Measurements from ENCODE around the gene KCNS1. TPM values are rescaled to one million over a fixed set of nuclear protein-coding genes. Genes with fewer than 3 reads are reported as not detected.

KCNS1 gene
- polyA plus RNA-seq, 2 of the 4 experiments (the other 2 are of a cell fraction): not detected

GRCh38 chr20:45042978-45043377, 57.9 kb downstream of the KCNS1 start:
- TF ChIP-seq CEBPB (IDR thresholded peaks at IDR 0.05) (no peak), PHF8 (IDR thresholded peaks at IDR 0.05; ENCODE audit: borderline replicate concordance, low read depth) (no peak), JUN (IDR thresholded peaks at IDR 0.05) (no peak), FOSB (CRISPR knock-in tag; IDR thresholded peaks at IDR 0.05) (no peak), NFE2L2 (conservative IDR thresholded peaks at IDR 0.05; ENCODE audit: low read length) (no peak), HDAC2 (IDR thresholded peaks at IDR 0.05) (no peak), ELK1 (IDR thresholded peaks at IDR 0.05; ENCODE audit: low read depth, low read length) (no peak), FOSL2 (IDR thresholded peaks at IDR 0.05) (no peak), FOSL2 (CRISPR knock-in tag; IDR thresholded peaks at IDR 0.05) (no peak), EHMT2 (IDR thresholded peaks at IDR 0.05; ENCODE audit: low read depth) (no peak), MAFK (IDR thresholded peaks at IDR 0.05; ENCODE audit: partially characterized antibody) (no peak), RAD21 (conservative IDR thresholded peaks at IDR 0.05 in 1 of 2, IDR thresholded peaks at IDR 0.05 in 1 of 2) (no peak), HOXA7 (CRISPR knock-in tag; IDR thresholded peaks at IDR 0.05) (no peak), CBX2 (IDR thresholded peaks at IDR 0.05; ENCODE audit: borderline replicate concordance, low read depth) (no peak), PBX3 (IDR thresholded peaks at IDR 0.05) (no peak), POLR2A (IDR thresholded peaks at IDR 0.05; ENCODE audit: low read length) (no peak), HOXB13 (CRISPR knock-in tag; IDR thresholded peaks at IDR 0.05; ENCODE audit: low read depth) (no peak)
- TF ChIP-seq, protein P1, sequence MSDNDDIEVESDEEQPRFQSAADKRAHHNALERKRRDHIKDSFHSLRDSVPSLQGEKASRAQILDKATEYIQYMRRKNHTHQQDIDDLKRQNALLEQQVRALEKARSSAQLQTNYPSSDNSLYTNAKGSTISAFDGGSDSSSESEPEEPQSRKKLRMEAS (IDR thresholded peaks at IDR 0.05): no peak
- Histone ChIP-seq H3K4me3 (no peak overlapping the region), H3K27ac (no peak overlapping the region), H3K4me1 (peaks cover 33% of the 10 kb centered on the region), H3K9me3 (0 out of 3 replicates have a peak, but pooled peaks cover 3% of the 10 kb centered on the region), H3K4me2 (no peak overlapping the region)
- FAIRE-seq (no peak), ATAC-seq (no peak), DNase-seq (ENCODE audit: low read depth in 1 of 2, low spot score in 1 of 2) (no peak)
- ChIA-PET CTCF (interaction anchor here (1.0 to 7.0 kb wide), 32 partner anchors 12 to 284 kb away, joined by 3 to 197 read pairs (median 12); partner anchors contain the start of genes KCNS1 and WFDC5), POLR2A (interaction anchor here (1.5 kb wide), 1 partner anchor 53 kb away, joined by 5 read pairs; no protein-coding TSS in a partner anchor)
- WGBS (ENCODE audit: missing lambda C conversion rate): 95% methylated on average over 1 of the region's 1 CpG

Other genes with a start within 250 kb of the KCNS1 start
- gene YWHAB, start 215.4 kb downstream of the KCNS1 start, polyA plus RNA-seq (2011; rRNA removed): 163 and 174 TPM in 2 replicates
- 204 to 213 TPM (median 205 TPM) in 3 replicates for gene YWHAB, start 215.4 kb downstream of the KCNS1 start, polyA plus RNA-seq (2017; fragmentation: RNase III; extraction: RNeasy Plus Mini Kit Qiagen cat#74134 plus additional on column Dnase treatment)
- 72.7 and 73.1 TPM in 2 replicates for gene PABPC1L, start 191.1 kb downstream of the KCNS1 start, polyA plus RNA-seq (2011; rRNA removed)
- gene PABPC1L, start 191.1 kb downstream of the KCNS1 start, polyA plus RNA-seq (2017; fragmentation: RNase III; extraction: RNeasy Plus Mini Kit Qiagen cat#74134 plus additional on column Dnase treatment): 35.1 to 45.4 TPM (median 37.1 TPM) in 3 replicates
- 23.4 and 29.8 TPM in 2 replicates for gene TOMM34, start 140.7 kb downstream of the KCNS1 start, polyA plus RNA-seq (2011; rRNA removed)
- 30.0 to 32.1 TPM (median 30.8 TPM) in 3 replicates for gene TOMM34, start 140.7 kb downstream of the KCNS1 start, polyA plus RNA-seq (2017; fragmentation: RNase III; extraction: RNeasy Plus Mini Kit Qiagen cat#74134 plus additional on column Dnase treatment)
- 27.8 and 34.5 TPM in 2 replicates for gene STK4, start 134.6 kb downstream of the KCNS1 start, polyA plus RNA-seq (2011; rRNA removed)
- 14.5 to 14.6 TPM (median 14.5 TPM) in 3 replicates for gene STK4, start 134.6 kb downstream of the KCNS1 start, polyA plus RNA-seq (2017; fragmentation: RNase III; extraction: RNeasy Plus Mini Kit Qiagen cat#74134 plus additional on column Dnase treatment)
- not detected in 2 replicates for gene WFDC5, start 14.0 kb upstream of the KCNS1 start, polyA plus RNA-seq (2011; rRNA removed)
- gene WFDC5, start 14.0 kb upstream of the KCNS1 start, polyA plus RNA-seq (2017; fragmentation: RNase III; extraction: RNeasy Plus Mini Kit Qiagen cat#74134 plus additional on column Dnase treatment): not detected in 3 replicates
- gene WFDC12, start 23.3 kb upstream of the KCNS1 start, polyA plus RNA-seq (2011; rRNA removed): not detected in 2 replicates
- gene WFDC12, start 23.3 kb upstream of the KCNS1 start, polyA plus RNA-seq (2017; fragmentation: RNase III; extraction: RNeasy Plus Mini Kit Qiagen cat#74134 plus additional on column Dnase treatment): not detected in 3 replicates
- gene PI3, start 73.8 kb upstream of the KCNS1 start, polyA plus RNA-seq (2011; rRNA removed): 0.35 and 1.1 TPM in 2 replicates
- 0.18 to 0.39 TPM in 2 of 3 replicates, not detected in the other for gene PI3, start 73.8 kb upstream of the KCNS1 start, polyA plus RNA-seq (2017; fragmentation: RNase III; extraction: RNeasy Plus Mini Kit Qiagen cat#74134 plus additional on column Dnase treatment)
- gene SEMG1, start 105.9 kb upstream of the KCNS1 start, polyA plus RNA-seq (2011; rRNA removed): not detected in 2 replicates
- gene SEMG1, start 105.9 kb upstream of the KCNS1 start, polyA plus RNA-seq (2017; fragmentation: RNase III; extraction: RNeasy Plus Mini Kit Qiagen cat#74134 plus additional on column Dnase treatment): not detected in 3 replicates
- not detected in 2 replicates for gene SEMG2, start 120.2 kb upstream of the KCNS1 start, polyA plus RNA-seq (2011; rRNA removed)
- gene SEMG2, start 120.2 kb upstream of the KCNS1 start, polyA plus RNA-seq (2017; fragmentation: RNase III; extraction: RNeasy Plus Mini Kit Qiagen cat#74134 plus additional on column Dnase treatment): not detected in 3 replicates
- gene SLPI, start 153.4 kb upstream of the KCNS1 start, polyA plus RNA-seq (2011; rRNA removed): 27.0 and 59.1 TPM in 2 replicates
- 3.7 to 4.5 TPM (median 3.7 TPM) in 3 replicates for gene SLPI, start 153.4 kb upstream of the KCNS1 start, polyA plus RNA-seq (2017; fragmentation: RNase III; extraction: RNeasy Plus Mini Kit Qiagen cat#74134 plus additional on column Dnase treatment)
- gene RBPJL, start 205.7 kb upstream of the KCNS1 start, polyA plus RNA-seq (2011; rRNA removed): not detected in 2 replicates
- gene RBPJL, start 205.7 kb upstream of the KCNS1 start, polyA plus RNA-seq (2017; fragmentation: RNase III; extraction: RNeasy Plus Mini Kit Qiagen cat#74134 plus additional on column Dnase treatment): not detected in 3 replicates
- 0.04 TPM in 1 of 2 replicates, not detected in the other for gene MATN4, start 207.2 kb upstream of the KCNS1 start, polyA plus RNA-seq (2011; rRNA removed)
- gene MATN4, start 207.2 kb upstream of the KCNS1 start, polyA plus RNA-seq (2017; fragmentation: RNase III; extraction: RNeasy Plus Mini Kit Qiagen cat#74134 plus additional on column Dnase treatment): 0.05 to 0.08 TPM (median 0.05 TPM) in 3 replicates
- 27.4 and 29.0 TPM in 2 replicates for gene SDC4, start 247.3 kb upstream of the KCNS1 start, polyA plus RNA-seq (2011; rRNA removed)
- gene SDC4, start 247.3 kb upstream of the KCNS1 start, polyA plus RNA-seq (2017; fragmentation: RNase III; extraction: RNeasy Plus Mini Kit Qiagen cat#74134 plus additional on column Dnase treatment): 35.6 to 40.2 TPM (median 39.2 TPM) in 3 replicates

Data from A549 (cell line).